HG02759 (cell line): ENCODE data around the gene ALDOA.

Experiments used
- ATAC-seq: cut with Tn5 transposase; IDR thresholded peaks from one replicate; pipeline ENCODE4 v1.9.1; 2021; ENCODE audit warnings: mild to moderate bottlenecking, moderate library complexity; ENCODE audit not compliant: unreplicated experiment

Gene ALDOA

DNA sequence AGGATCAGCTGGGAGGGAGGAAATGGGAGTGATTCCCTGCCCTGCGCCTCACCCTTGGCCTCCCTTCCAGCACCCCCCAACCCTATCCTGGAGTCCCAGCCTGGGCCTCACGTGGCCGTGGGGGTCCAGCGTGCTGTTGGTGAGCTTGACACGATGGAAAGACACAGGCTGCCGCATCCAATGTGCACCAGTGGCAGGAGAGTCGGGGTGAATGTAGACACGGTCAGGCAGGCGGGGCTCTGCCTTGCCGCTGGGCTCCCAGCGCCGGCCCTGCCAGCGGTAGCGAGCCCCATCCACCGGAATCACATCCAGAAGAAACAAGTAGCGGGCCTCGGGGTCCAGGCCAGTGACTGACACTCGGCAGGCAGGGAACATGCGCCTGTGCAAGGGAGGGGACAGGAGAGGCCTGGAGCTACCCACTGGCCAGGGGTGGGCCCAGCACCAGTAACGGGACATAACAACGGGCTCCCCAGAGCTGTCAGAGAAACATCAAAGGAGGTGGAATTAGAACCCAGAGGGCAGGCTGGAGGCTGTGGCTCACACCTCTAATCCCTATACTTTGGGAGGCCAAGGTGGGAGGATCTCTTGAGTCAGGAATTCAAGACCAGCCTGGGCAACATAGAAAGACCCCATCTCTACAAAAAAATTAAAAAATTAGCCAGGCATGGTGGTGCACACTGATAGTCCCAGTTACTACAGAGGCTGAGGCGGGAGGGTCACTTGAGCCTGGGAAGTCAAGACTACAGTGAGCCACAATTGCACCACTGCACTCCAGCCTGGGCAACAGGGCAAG lies 23.5 kb downstream of the ALDOA start:
- no peak for ATAC-seq

- ATAC-seq, result no peak
These were observed 25.2 kb downstream of the ALDOA start for GRCh38 chr16:30090610-30091331.

DNA sequence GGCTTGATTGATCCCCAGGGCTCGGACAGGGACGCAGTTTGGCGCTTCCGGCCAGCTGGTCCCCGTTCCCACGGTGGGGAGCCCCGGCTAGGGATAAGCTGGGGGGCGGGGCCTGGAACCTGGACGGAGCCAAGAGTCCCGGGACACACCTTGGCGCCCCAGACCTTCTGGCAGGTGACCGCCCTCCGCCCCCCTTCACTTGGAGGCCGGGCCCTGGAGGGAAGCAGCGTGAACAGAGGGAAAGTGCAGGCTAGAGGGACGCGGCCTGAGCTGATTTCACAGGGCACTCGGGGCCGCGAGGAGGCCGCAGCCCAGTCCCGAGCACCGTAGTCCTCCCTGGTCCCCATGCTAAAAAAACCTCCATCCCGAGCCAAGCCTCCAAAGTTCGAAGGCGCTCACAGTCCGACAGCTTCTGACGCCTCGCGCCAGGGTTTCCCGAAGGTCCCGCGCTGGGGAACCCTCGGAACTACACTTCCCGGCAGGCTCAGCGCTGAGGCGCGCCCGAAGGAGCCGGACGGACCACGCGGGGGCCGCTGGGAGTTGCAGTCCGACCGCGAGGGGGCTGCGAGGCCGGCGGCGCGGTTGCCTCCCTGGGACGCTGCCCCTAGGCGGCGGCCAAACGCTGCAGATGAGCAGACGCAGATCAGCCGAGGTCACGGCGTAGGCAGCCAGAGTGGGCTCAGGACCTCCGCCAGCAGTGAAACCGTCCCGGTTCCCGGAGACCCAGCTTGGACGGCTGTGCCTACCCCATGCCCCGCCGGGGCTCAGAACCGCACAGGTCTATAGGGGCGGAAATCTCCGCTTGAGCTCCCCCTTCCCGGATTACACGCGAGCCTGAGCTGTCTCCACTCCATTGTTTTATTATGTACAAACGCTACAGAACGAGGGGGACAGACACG lies 26.2 kb downstream of the ALDOA start, which contains the start of gene TBX6:
TSS of gene TBX6 (minus strand) at position 451 of the 899 bp plus-strand sequence. CDS start 731 bp downstream, outside the sequence.
- peak; percentile 67 for ATAC-seq

- ATAC-seq, result peak; percentile 42
These were observed 26.9 kb downstream of the ALDOA start for GRCh38 chr16:30092373-30093010.

DNA sequence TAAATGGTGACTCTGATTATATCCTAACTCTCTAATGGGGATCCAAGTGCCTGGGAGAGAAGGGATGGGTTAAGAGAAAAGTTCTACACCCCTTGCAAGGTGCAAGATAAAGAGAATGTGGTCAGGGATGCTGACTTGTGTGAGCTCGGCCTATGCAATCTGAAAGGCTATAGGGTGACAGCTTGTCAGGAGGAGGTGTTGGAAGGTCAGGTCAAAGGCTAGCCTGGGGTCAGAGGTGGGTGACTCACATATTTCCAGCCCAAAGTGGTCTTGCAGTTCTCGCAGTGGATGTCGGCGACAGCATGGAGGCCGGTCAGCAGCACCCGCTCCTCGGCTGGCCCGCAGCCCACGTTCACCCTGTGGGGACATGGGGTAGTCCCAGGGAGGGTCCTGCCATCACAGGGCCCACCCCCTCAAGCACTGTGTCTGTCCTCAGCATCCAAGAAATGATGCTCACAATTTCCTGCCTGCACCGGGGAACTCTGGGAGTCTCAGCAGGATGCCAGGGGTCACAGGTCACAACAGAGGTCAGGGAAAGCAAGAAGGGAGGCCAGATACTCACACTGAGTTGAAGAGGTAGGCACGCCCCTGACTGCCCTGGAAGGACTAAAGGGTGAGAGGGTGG lies 29.1 kb downstream of the ALDOA start:
- no peak for ATAC-seq

DNA sequence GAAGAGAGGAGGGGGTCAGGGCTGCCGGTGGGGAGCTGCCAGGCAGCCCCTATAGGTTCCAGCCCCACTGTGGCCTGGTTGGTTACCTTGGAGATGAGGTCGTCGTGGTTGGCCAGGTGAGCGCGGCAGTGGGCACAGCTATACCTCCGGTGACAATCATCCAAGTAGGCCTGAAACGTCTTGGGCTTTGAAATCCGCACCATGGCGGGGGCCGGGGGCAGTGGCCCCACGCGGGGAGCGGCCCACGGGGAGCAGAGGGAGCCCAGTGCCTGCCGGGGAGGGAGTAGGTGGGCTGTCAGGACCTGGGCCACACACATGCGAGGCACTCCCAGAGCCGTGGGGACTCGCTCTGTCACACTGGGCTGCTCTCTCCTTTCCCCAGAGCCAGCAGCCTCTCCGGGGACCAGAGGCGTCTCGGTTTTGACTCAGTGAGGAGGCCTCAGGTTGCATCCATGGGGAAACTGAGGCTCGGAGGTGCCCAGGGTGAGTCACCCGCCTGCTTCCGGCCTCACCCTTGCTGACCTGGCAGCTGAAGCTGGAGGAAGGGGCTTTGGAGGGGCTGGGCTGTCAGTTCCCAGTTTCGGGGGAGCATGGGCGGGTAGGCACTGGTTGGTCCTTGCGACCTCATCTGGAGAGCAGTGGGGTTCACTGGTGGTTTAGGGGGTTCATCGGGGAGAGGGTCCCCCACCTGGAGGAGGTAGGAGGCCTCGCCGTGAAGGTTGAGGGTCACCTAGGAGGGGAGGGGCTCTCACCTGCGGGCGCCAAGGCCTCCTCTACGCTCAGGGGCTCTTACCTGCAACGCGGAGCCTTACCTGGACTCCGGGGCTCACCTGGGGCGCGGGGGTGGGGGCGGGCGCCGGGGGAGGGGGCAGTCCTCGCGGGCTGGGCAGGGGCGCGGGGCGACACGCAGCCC lies 29.9 kb downstream of the ALDOA start:
- no peak for ATAC-seq

- ATAC-seq, result peak; percentile 65
These were observed 30.7 kb downstream of the ALDOA start, which contains the start of gene YPEL3 for GRCh38 chr16:30096105-30096861. TSS of gene YPEL3 (minus strand) at chr16:30096213. CDS start at chr16:30095482, 731 bp downstream.

DNA sequence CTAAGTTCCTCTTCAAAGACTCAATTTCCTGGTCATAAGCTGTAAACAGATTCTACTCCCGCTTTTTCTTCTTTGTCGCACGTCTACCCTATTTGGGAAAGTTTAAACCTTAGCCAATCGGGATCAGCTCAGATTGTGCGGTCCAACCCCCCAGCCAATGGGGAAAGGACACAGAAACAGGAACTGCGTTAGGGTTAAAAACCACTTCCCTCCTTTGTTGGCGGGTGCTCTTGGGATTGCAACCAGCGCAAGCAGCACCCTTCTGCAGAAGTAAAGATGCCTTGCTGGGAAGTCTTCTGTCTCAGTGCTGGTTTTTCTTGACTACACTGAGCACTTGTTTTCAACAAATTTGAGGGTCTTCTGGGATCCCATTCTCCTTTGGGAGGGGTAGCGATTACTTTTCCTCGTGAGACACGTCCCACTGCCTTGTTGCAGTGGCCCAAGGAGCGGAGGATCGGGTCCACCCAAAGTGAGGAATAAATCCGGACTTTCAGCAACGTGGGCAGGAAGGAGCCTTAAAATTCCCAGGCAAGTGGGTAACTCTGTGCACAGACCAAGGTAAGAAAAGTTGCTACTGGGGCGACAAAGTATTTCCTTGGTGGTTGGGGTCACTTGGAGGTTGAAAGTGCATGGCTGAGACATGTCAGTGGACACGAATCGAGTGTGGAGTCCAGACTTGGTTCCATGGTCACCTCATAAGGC lies 31.5 kb downstream of the ALDOA start:
- no peak for ATAC-seq

- ATAC-seq, result no peak
These were observed 38.5 kb downstream of the ALDOA start for GRCh38 chr16:30104090-30104489.

GRCh38 chr16:30104492-30104891 lies 38.9 kb downstream of the ALDOA start:
- no peak for ATAC-seq

- no peak for ATAC-seq
These were observed 42.7 kb downstream of the ALDOA start for GRCh38 chr16:30108059-30108850.

- ATAC-seq, result no peak
These were observed 45.1 kb downstream of the ALDOA start for GRCh38 chr16:30110661-30111060.

GRCh38 chr16:30112197-30113030 lies 46.9 kb downstream of the ALDOA start:
- ATAC-seq, result no peak

- ATAC-seq, result no peak
These were observed 47.6 kb downstream of the ALDOA start, which contains the start of gene GDPD3 for GRCh38 chr16:30113031-30113710. TSS of gene GDPD3 (minus strand) at chr16:30113537. CDS start at chr16:30113478, 59 bp downstream.

DNA sequence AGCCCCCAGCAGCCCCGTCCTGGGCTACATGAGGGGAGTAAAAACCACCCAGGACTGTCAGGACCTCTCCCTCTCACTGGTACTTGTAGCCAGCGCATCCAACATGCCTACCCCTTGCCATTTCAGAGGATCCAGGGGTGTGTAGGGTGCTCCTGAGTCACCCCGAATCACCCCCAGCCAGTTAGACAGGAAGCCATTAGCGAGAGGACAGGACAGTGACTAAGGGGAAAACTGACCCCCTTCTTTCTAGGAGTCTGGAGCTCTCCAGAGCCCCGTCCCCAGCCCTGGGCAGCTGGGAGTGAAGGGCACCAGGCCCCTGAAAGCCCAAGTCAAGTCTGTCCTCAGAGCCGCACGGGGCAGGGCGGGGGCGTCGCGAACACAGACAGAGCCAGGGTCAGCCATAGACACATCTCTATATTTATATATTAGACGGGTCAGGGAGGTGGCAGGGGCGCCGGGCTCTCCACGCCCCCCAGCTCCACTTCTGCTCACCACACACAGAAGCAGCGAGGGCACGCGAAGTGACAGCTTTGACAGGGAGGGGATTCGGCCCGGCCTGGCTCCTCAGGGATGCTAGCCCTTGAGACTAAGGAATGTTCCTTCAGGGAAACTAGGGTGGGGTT lies 48.3 kb downstream of the ALDOA start:
- ATAC-seq, result no peak
